ENCODE results near the gene GRIK1.

The GRIK1 gene

GRCh38 chr21:29664615-29665014 is 275.2 kb downstream of the GRIK1 start:
- no peak for DNase-seq

- no peak for DNase-seq
Measured at GRCh38 chr21:29661672-29662442, 277.9 kb downstream of the GRIK1 start.

- DNase-seq = no peak
Measured at GRCh38 chr21:29660047-29660720, 279.6 kb downstream of the GRIK1 start.

GRCh38 chr21:29658934-29659203 is 280.9 kb downstream of the GRIK1 start:
- no peak for DNase-seq

- no peak for DNase-seq
Measured at GRCh38 chr21:29658177-29658933, 281.4 kb downstream of the GRIK1 start.

GRCh38 chr21:29657240-29657989 is 282.4 kb downstream of the GRIK1 start:
- no peak for DNase-seq

- peak; percentile 63 to 93 (median 78) for DNase-seq
Measured at GRCh38 chr21:29656504-29657239, 283.1 kb downstream of the GRIK1 start.

- no peak for DNase-seq
Measured at GRCh38 chr21:29655577-29655976, 284.2 kb downstream of the GRIK1 start.

GRCh38 chr21:29654855-29655254 is 284.9 kb downstream of the GRIK1 start:
- peak in 3 of 4 experiments; percentile 15 to 34 (median 27) for DNase-seq

- DNase-seq = no peak
Measured at GRCh38 chr21:29654203-29654602, 285.6 kb downstream of the GRIK1 start.

- no peak for DNase-seq
Measured at GRCh38 chr21:29650523-29651022, 289.2 kb downstream of the GRIK1 start.

- DNase-seq = peak; percentile 46 to 63 (median 61)
Measured at GRCh38 chr21:29649406-29649814, 290.4 kb downstream of the GRIK1 start.

GRCh38 chr21:29648710-29649240 is 291.0 kb downstream of the GRIK1 start:
- DNase-seq = no peak

- DNase-seq = peak; percentile 22 to 77 (median 34)
Measured at GRCh38 chr21:29647353-29647781, 292.4 kb downstream of the GRIK1 start.

GRCh38 chr21:29645666-29646553 is 293.9 kb downstream of the GRIK1 start:
- DNase-seq = no peak

- DNase-seq = no peak
Measured at GRCh38 chr21:29643289-29643688, 296.5 kb downstream of the GRIK1 start.

- DNase-seq = no peak
Measured at GRCh38 chr21:29642551-29643245, 297.1 kb downstream of the GRIK1 start.

- DNase-seq = no peak
Measured at GRCh38 chr21:29641635-29642550, 297.9 kb downstream of the GRIK1 start.
